Endothelial cell of hepatic sinusoid (primary cell): ENCODE results near the gene DHRS13.
"Not testable (repeated sequence)": the region's sequence is repeated elsewhere in the genome, so short reads cannot be mapped to it uniquely, and the experiment has no call there.

Source experiments
- in situ Hi-C: cut with HindIII; loops from 2 replicates; pipeline ENCODE4 v1.10.0; 2017; ENCODE audit warnings: low sequenced_read_pairs

The DHRS13 gene

DNA sequence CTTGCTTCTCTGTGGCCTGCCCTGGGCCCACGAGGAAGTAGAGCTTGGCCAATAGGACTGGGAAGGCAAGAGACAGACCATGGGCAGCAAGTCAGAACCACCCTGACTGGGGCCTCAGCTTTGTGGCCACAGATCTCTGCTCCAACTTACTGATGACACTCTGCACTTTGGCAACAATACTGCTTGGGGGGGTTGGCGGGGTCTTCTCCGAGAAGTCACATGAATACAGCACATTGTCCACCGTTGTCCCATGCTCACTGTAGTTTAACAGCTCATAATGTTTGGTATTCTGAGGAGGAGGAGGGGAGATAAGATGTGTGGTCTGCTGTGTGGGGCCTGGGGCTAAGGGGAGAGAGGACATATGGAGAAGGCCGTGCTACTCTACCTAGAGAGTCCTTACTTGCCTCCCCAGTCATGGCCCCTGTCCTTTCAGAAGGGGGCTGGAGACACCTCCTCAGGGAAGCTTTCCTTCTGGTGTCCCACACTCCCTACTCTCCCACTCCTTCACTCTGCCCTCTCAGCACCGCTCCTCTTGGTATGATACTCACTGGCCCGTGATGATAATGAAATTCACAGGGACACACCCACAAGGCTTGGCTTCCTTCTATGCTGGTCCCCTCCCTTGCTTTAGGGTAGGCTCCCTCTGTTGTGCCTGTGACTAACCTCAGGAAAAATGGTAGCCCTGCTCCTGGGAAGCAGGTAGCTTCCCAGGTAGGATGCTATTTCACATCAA is 4.0 kb upstream of the DHRS13 start:
- in situ Hi-C loops = loop anchor here (10.0 kb wide), 1 partner anchor 182 kb away; the partner anchor contains the start of genes NEK8 and TLCD1

DNA sequence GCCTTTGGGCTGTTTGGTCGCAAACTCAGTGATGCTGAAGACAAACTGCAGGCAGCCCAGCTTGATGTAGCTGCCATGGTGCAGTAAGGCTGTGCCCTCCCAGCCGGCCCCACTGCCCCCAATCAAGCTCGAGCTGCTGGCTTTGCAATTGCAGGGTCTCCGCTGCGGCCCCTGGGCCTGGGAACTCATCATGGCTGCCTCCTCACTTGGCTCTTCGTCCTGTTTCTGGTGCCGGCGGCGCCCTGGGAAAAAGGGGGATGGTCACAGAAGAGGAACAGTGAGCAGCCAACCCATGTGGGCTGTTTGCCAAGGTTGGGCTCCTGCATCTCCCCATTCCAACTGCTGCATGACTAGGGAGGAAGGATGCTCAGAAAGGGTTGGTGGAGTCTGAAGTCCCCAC is 3.4 kb upstream of the DHRS13 start:
- in situ Hi-C loops = loop anchor here (10.0 kb wide), 1 partner anchor 181 kb away; the partner anchor contains the start of genes NEK8 and TLCD1

DNA sequence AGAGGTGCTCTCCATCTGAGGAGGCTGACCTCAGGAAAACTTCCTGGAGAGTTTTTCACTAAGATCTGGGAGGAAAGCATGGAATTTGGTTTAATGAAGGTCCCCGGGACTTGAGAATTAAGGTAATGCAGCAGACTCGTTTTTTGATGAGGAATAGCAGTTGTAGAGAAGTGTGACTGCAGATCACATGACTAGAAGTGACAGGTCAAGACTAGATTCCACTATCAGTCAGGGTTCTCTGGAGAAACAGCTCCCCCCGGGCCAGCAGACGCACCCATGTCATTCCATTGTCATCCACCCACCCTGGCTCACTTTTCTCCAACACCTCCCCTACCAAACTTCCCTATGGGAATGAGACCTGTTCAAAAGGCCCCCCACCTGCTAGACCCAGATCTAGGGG is 1.9 kb upstream of the DHRS13 start:
- in situ Hi-C loops = loop anchor here (10.0 kb wide), 1 partner anchor 180 kb away; the partner anchor contains the start of genes NEK8 and TLCD1

DNA sequence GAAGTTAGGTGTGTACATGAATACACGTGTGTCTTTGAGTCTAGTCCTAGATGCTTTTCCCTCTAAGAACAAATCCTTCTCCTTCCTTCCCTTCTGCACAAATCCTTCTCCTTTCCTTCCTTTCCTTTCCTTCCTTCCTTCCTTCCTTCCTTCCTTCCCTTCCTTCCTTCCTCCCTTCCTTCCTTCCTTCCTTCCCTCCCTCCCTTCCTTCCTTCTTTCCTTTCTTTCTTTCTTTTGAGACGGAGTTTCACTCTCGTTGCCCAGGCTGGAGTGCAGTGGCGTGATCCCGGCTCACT is 615 bp upstream of the DHRS13 start:
- in situ Hi-C loops = loop anchor here (10.0 kb wide), 1 partner anchor 179 kb away; the partner anchor contains the start of genes NEK8 and TLCD1

DNA sequence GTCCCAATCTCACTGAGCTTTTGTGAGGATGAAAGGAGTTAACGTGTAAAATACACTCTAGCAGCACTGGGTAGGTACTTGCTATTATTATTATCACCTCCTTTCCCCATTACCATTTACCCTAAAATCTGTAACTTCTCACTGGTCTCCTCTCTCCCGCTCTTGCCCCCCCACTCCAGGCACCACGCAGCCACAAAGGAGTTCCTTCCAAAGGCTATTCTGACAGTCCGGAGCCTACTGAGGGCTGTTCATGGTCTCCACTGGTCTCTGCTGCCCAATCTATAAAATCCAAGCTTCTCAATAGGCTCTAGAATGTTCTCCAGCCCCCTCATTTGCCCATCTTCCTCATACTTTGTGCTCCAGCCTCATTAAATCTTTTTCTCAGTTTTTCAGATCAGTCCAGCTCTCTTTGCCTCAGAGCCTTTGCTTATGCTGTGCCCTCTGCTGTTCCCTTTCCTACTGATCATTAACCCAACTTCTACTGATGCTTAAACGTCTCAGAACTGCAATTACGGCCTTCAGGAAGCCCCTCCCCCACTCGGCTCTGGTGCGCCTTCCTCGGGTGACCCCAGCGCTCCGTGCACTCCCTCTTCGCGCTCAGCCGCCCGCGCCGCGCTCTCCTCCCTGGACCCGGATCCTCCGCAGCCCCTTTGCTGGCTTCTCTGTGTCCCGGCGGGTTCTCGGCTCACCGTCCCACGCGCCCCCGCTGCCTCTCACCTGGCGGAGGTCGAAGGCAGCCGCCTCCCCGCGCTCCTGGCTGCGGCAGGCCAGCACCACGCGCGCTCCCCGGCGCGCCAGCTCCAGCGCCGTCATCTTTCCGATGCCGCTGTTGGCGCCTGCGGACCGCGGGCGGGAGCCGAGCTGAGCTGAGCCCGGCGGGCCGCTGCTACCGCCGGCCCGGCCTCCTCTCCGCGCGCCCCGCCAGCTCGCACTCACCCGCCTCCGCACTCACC is 737 bp downstream of the DHRS13 start:
- in situ Hi-C loops = loop anchor here (10.0 kb wide), 1 partner anchor 177 kb away; the partner anchor contains the start of genes NEK8 and TLCD1

DNA sequence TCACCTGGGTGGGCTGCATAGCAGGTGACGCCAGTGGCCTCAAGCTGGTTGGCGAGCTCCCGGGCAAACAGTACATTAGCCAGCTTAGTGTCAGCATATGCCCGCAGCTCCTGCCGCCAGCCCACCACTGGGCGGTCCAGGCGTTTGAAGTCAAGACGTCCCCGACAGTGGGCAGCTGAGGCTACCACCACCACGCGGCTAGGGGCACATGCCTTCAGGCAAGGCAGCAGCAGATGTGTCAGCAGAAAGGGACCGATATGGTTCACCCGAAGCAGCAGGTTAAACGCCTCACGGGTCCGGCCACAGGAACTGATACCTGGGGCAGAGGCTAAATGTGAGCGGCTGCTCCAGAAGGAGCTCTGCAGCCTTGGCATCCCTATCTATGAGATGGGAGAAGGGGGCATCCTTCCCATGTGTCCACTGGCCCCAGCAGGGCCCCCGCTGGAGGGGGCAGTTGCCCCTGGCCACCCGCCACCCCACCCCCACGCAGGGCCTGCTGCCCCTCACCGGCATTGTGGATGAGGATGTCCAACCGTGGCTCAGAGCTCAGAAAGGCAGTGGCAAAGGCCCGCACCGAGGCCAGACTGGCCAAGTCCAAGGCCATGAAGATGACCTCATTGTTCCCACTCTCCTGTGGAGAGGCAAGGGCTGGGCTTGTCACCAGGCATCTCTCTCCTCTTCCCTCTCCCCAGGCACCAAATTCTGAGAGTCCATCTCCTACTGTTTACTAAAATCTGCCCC is 1.7 kb downstream of the DHRS13 start:
- in situ Hi-C loops = loop anchor here (10.0 kb wide), 1 partner anchor 176 kb away; the partner anchor contains the start of genes NEK8 and TLCD1

DNA sequence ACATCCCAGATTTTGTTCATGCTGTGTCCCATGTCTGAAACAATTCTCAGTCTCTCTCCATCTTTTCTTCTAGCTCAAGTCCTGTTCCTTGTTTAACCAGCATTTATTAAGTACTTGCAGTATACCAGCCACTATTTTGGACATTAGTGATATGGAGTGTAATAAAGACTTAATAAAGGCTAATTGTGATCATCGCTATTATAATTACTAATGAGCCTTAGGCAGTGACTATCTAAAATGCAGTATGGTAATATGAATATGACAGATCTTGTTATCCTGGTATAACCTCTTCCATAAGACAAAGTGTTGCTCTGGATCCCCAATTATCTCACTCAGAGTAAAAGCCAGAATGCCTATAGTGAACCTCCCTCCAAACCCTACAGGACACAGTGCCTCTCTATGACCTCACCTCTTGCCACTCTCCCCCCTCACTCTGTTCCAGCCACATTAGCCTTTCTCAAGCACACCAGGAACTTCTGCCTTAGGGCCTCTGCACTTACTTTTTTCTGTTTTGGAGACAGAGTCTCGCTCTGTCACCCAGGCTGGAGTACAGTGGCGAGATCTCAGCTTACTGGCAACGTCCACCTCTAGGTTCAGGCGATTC is 3.6 kb downstream of the DHRS13 start:
- in situ Hi-C loops = no loop called here

DNA sequence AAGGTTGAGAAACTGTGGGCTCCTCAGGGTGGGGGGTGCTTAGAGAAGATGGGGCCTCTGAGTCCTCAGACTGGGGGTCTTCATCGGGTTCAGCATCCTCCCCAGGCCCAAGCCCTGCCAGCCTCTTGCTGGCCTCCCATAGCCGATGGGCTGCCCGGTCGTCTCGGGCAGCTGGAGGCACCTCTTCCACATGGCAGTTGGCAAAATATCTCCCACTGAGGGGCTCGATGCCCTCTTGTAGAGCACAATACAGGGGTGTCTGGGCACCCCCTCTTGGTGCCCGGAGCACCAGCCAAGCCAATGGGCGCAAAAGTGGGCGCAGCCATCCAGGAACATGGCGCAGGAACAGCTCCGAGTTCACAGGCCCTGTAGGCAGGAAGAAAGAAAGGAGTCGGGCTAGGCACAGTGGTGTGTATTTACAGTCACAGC is 4.3 kb downstream of the DHRS13 start:
- in situ Hi-C loops = no loop called here

DNA sequence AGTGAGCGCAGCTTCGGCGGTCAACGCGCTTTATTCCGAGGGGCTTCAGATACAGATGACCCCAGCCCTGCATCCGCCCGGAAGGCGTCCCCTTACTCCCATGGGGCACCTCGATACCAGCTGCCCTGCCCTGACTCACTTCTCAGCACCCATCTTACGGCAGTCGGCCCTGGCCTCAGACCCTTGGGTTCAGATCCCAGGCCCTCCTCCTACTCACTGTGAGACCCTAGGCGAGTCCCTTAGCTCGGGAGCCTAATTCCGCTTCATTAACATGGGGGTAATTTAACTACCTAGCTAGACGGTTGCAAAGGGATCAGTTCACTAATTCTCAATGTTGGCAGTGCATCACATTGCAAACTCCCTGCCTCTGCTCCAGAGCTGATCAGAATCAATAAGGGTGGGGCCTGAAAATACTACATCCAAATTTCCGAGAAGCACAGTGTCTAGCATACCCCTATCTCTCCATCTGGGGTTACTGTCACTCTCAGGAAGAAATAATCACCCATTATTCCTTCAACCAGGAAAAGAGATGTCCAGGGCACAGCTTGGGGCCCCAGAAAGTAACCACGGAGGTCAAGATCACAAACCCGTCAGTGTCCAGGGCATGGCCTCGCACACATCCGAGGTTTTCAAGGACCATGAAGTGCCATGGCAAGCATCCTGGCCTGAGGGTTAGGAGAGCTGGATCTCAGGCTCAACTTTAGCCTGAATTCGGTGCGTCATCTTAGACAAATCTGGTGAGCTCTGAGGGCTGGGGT is 4.9 kb downstream of the DHRS13 start:
- in situ Hi-C loops = no loop called here

DNA sequence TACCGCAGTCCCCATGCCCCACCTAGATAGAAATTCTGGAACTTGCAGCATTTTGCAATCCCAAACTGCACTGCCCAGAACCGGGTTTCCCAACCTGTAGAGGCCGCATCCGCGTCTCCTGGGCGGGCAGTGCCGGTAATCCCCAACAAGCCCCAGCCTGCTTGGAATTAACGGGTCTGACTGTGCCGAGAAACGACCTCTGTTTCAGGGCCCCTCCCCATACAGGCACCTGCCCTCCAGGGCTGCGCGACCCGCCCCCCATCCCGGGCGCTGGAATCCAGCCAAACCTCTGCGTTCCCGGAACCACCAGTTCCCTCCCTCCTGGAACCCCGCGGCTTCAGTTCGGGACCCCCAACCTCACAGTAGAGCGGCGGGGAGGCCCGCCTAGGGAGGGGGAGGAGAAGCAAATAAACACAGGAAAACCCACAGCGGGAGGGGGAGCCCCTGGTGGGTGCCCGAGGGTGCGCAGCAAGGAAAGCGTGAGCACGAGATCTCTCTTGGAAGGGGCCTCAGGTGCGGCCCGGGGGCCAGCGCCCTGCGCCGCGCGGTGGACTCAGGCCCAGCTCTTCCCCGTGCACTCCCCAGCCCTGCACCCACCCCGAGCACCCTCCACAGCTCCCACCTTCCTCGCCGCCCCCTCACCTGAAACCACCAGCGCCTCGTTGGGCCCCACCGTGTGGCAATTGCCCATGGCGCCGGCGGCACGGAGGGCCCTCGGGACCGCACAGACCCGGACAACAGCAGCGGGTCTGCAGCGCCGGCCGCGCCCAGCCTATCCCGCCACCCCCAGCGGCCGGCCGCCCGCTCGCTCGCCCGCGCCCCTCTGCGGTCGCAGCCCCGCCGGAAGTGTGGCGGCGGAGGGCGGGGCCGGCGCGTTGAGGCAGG is 5.8 kb downstream of the DHRS13 start, which contains the start of gene FLOT2:
Gene FLOT2 (minus strand): TSS at position 850 of the 885 bp plus-strand sequence. CDS start 159 bp downstream, at position 691.
- in situ Hi-C loops = no loop called here

DNA sequence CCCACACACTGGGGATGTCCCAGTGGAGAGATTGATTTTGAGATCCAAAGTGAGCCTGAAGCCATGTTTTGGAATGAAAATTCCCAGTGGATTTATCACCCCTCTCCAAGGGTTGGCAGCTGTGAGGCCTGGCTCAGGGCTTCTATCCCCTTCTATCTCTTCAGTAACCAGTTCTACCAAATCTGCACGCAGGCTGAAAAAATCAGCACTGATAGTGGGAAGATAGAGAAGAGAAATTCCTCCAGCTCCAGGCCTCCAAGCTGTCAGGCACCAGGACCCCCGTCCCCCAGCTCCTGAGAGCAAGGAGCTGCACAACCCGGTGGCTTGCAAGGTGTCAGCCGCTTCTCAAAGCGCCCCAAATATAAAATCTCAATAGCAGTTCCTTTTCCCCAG is 6.4 kb downstream of the DHRS13 start:
- in situ Hi-C loops = no loop called here

DNA sequence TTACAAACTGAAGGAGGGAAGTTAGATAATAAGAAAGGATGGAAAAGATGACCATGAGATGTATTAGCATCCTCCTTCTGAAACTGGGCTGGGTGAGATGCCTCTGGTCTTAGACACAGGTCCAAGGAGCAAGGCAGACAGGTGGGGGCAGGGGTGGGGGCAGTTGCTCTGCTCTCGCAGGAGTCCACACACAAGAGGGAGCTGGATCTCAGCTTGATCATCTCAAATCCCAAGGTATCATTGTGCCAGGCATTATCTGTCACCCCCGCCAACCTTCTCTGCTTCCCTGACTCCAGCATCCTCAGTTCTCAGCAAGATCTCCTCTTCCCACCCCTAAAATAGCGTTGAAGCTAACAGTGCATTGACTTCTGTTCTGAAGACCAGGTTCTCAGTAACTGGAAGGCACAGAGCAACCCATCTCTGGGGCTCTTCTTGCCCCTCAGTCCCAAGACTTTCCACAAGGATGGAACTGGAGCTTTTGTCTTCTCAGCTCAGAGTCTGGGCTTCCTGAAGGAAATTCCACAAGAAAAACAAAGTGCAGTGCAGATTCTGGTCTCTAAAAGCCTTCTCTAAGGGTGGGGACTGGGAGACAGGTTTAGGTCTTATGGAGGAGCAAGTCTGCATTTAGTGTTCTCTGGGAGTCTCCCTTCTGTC is 7.0 kb downstream of the DHRS13 start:
- in situ Hi-C loops = no loop called here

DNA sequence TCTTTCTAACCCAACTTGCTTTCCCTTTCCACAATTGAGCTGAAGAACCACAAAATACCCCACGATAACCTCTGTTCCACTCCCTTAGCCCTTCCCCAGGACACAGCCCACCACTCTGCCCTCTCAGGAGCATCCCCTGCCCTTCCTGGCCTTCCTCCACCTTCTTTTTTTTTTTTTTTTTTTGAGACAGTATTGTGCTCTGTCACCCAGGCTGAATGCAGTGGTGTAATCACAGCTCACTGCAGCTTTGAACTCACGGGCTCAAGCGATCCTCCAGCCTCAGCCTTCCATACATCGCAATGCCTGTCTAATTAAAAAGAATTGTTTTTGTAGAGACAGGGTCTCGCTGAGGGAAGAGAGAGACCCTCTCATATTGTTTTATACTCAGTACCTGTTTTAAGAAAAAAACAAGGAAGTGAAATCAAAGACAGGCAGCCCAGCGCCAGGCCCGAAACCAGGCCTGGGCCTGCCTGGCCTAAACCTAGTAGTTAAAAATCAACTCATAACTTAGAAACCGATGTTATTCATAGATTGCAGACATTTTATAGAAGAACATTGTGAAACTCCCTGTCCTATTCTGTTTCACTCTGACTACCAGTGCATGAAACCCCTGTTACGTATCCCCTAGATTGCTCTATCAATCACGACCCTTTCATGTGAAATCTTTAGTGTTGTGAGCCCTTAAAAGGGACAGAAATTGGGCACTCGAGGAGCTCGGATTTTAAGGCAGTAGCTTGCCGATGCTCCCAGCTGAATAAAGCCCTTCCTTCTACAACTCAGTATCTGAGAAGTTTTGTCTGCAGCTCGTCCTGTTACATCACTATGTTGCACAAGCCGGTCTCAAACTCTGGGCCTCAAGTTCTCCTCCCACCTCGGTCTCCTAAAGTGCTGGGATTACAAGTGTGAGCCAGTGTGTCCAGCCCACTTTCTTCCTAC is 9.4 kb downstream of the DHRS13 start:
- in situ Hi-C loops = not testable (repeated sequence)

DNA sequence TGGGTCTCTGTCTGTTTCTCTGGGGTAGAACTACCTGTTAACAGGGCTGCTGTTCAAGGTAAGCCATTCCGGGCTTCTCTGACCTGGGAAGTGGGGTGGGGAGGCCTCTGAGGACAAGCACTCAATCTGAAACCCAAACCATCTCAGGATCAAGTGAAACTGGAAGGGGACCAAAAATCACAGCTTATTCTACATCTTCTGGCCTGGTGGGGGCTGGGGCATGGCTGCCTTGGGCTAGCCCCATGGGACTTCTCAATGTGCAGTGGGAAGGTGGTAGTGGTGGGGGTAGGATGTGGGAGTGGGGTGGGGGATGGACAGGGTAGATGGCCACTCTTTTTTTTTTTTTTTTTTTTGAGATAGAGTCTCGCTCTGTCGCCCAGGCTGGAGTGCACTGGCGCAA is 10.9 kb downstream of the DHRS13 start:
- in situ Hi-C loops = no loop called here

DNA sequence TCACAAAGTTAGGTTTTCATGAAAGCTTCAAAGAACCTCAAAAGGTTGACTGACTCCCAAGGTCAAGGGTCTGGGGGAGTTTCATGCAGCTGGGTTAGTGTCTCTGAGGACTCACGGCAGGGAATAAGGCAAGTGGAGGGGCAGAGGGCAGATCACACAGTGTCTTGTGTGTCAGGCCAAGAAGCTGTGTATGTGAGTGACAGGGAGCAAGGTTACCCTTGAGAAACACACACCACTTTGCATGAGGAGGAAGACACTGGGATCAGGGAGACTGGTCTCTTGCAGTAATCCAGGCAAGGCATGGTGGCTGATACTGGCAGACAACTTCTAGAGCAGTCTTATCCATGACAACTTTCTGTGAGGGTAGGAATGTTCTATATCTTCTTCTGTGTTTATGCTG is 11.7 kb downstream of the DHRS13 start:
- in situ Hi-C loops = no loop called here

DNA sequence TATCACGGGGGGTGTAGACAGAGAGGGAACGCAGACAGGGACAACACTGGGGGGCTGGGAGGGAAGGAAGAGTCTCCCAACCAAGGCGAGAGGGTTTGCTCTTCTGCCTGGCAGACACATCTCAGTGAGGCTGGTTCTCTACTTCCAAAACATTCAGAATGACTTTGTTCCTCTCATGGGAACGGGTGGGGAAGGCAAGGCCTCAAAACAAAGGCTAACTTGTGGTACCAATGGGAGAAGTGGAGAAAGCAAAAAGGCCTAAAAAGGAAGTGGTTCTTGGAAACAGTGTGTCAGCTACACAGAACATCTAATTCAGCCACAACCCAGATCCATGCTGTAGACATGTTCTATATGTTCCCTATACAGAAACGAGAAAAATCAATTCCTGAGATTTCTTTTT is 12.9 kb downstream of the DHRS13 start:
- in situ Hi-C loops = no loop called here

DNA sequence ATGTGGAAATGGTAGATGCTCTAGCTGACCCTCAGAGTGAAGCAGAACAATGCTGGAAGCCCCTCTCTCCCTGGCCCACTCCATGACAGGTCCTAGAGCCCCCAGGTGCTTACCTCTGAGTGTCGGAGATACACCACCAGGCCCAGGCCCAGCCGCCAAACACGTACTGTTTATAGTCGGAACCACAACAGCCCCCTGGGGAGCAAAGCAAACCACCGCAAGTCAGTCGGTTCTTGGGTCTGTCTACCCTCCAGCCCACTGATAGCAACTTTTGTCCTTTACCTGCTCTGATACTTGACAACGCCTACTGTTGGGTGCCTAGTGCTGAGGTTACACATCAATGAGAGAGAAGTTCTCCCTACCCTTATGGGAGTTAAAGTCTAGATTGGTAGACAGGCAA is 14.0 kb downstream of the DHRS13 start:
- in situ Hi-C loops = no loop called here
